Measurements from ENCODE around the gene CCNT1.

- TF ChIP-seq CTCF (IDR thresholded peaks at IDR 0.05; ENCODE audit: low read depth, low read length, poor library complexity, severe bottlenecking): no peak
- TF ChIP-seq EZH2phosphoT487 (IDR thresholded peaks at IDR 0.05; ENCODE audit: borderline replicate concordance, low read length): no peak
Observed at GRCh38 chr12:48764521-48764920, 48.0 kb upstream of the CCNT1 start.

Data from DOHH2 (cell line).